Heart right ventricle (tissue), 16 donors: ENCODE data around the gene LRMDA. TPM values are rescaled to one million over a fixed set of nuclear protein-coding genes. Genes with fewer than 3 reads are reported as not detected.

Source experiments
- ATAC-seq, 8 donors: fragments of 200-7000 bp; cut with Tn5 transposase; one replicate each; pipeline ENCODE4 v1.9.1; 2020; ENCODE audit warnings: mild to moderate bottlenecking in 8 of 8, moderate library complexity in 8 of 8, moderate number of reproducible peaks in 1 of 8
- DNase-seq, 2 donors: peaks; one replicate each; pipeline ENCODE4 v3.0.0-alpha.2; 2020
- H3K27ac ChIP-seq, 10 donors: fragments of 200-600 bp; sonication (generic) in 2 of 10; one replicate each; pipeline versions ENCODE4 v1.5.0 to v1.8.0; 2020 to 2022; ENCODE audit warnings: mild to moderate bottlenecking in 3 of 10
- H3K27me3 ChIP-seq, 7 donors: fragments of 200-600 bp; one replicate each; pipeline ENCODE4 v1.8.0; 2021 to 2022; ENCODE audit warnings: mild to moderate bottlenecking in 2 of 7
- H3K36me3 ChIP-seq, 9 donors: fragments of 200-600 bp; sonication (generic) in 1 of 9; one replicate each; pipeline versions ENCODE4 v1.5.0 to v1.8.0; 2020 to 2022; ENCODE audit warnings: mild to moderate bottlenecking in 2 of 9
- H3K4me1 ChIP-seq, 9 donors: fragments of 200-600 bp; sonication (generic) in 1 of 9; one replicate each; pipeline versions ENCODE4 v1.5.0 to v1.8.0; 2020 to 2022; ENCODE audit warnings: mild to moderate bottlenecking in 4 of 9
- H3K4me3 ChIP-seq, 10 donors: fragments of 200-600 bp; sonication (generic) in 2 of 10; one replicate each; pipeline versions ENCODE4 v1.5.0 to v1.8.0; 2020 to 2022; ENCODE audit warnings: mild to moderate bottlenecking in 7 of 10, moderate library complexity in 2 of 10
- H3K9me3 ChIP-seq, 11 donors: fragments of 200-600 bp in 10 of 11; sonication (generic) in 2 of 11; one replicate each; pipeline versions ENCODE4 v1.5.0 to v1.8.0; 2013 to 2022; ENCODE audit warnings: mild to moderate bottlenecking in 2 of 11, control low read depth in 1 of 11, moderate library complexity in 1 of 11
- WGBS, 2 donors: extraction: QIAGEN DNeasy Blood & Tissue Kit; methylation state at CpG; one replicate each; pipeline ENCODE4 v1.1.7; 2013; ENCODE audit warnings: inconsistent platforms in 1 of 2; 5-methylcytosine and 5-hydroxymethylcytosine counted together
- intact Hi-C, 10 donors: fragments of 100-400 bp; cut with DNase I; formaldehyde crosslinking; loops; one replicate each; pipeline versions ENCODE4 v1.11.1 to v1.14.2; 2022
- polyA plus RNA-seq, 2 donors: library from polyadenylated mRNA; stranded (reverse); fragments of 200-250 nt; gene quantifications; one replicate each; pipeline ENCODE4 v1.2.3, GENCODE V29; 2013
- total RNA-seq, 10 donors: library from RNA; stranded (reverse); fragmentation: NEBNext Ultra II Directional in 3 of 10; extraction: Animal tissue kit (Norgen Biotek cat#: 25700) in 3 of 10; gene quantifications; one replicate each; pipeline versions ENCODE4 v1.2.1 to v1.2.4, GENCODE V29; 2021 to 2023
- TF ChIP-seq, protein P1 (sequence below), 9 donors: fragments of 200-600 bp; sonication (generic) in 2 of 9; IDR thresholded peaks; one replicate each; pipeline versions ENCODE4 v1.5.0 to v1.8.0; 2021 to 2022; ENCODE audit warnings: antibody characterized with exemption in 9 of 9, mild to moderate bottlenecking in 5 of 9, moderate library complexity in 1 of 9
- donor health status: Arrhythmogenic right ventricular cardiomyopathy.
- donor health status: ischemic (EF 13 %, LVEDD 7.1; RV severe dilation, severe dysfunction).
- donor health status: healthy with polysubstance abuse.
- donor health status: DM: no; HTN: yes; CAD: no.
- donor health status: DM: no; HTN: no; CAD: no.
- donor health status: ischemic (EF 25% LVEDD 6.9; RV normal size, moderate dysfunction).
- donor health status: ischemic (EF 25% LVEDD 5.7; RV mildly dilated, moderate dysfunction).
- donor health status: healthy.
- donor health status: DM: yes; HTN: yes; CAD: no.
- donor health status: Ischemic cardiomyopathy.
- donor health status: ischemic (EF 35%, LVEDD 5.7; RV mildly dilated, moderate dysfunction).
- donor health status: nonischemic (EF 11% LVEDD 7.7; RV severe dilation, severe dysfunction).
- donor health status: DM: yes; HTN: yes; CAD: no.
- donor health status: PGD.
- donor health status: ischemic (EF 29% LVEDD 5.4; RV normal size, mild dysfunction).
- donor health status: nonischemic (EF 23%, LVEDD 6.1; RV moderate dilation, normal function).

Gene LRMDA
- total and polyA plus RNA-seq, 12 donors: 4.0 to 59.8 (median 12.7) TPM

DNA sequence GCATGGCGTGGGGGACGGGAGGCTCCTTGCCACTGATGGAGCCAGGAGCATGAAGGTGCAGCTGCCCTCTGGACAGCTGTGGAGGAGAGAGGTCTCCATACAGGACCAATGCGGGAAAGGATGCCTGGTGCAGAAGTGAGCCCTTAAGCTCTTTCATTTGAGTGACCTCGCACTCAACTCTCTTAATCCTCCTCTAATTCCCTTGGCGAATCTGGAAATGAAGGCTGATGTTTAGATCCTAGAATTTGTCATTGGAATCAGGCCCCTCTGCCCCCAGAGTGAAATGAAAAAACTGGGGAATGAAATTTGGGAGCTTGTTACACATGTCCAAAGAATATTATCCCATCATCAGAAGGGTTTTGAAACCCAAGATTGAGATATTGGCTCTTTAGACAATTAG lies 639.5 kb downstream of the LRMDA start:
- Histone ChIP-seq H3K4me1 (no peaks in the 10 kb centered on the region), H3K36me3 (no peaks in the 10 kb centered on the region), H3K9me3 (peaks cover 0 to 10% (median 0%) of the 10 kb centered on the region in 11 donors), H3K27me3 (no peaks in the 10 kb centered on the region), H3K27ac (no peak overlapping the region), H3K4me3 (no peak overlapping the region)
- intact Hi-C loops: no loop called here
- TF ChIP-seq, protein P1, sequence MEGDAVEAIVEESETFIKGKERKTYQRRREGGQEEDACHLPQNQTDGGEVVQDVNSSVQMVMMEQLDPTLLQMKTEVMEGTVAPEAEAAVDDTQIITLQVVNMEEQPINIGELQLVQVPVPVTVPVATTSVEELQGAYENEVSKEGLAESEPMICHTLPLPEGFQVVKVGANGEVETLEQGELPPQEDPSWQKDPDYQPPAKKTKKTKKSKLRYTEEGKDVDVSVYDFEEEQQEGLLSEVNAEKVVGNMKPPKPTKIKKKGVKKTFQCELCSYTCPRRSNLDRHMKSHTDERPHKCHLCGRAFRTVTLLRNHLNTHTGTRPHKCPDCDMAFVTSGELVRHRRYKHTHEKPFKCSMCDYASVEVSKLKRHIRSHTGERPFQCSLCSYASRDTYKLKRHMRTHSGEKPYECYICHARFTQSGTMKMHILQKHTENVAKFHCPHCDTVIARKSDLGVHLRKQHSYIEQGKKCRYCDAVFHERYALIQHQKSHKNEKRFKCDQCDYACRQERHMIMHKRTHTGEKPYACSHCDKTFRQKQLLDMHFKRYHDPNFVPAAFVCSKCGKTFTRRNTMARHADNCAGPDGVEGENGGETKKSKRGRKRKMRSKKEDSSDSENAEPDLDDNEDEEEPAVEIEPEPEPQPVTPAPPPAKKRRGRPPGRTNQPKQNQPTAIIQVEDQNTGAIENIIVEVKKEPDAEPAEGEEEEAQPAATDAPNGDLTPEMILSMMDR (IDR thresholded peaks at IDR 0.05): no peak
- no peak for ATAC-seq
- 96 to 97% methylated on average over 5 of the region's 5 CpGs for WGBS, 2 donors
- DNase-seq: no peak

DNA sequence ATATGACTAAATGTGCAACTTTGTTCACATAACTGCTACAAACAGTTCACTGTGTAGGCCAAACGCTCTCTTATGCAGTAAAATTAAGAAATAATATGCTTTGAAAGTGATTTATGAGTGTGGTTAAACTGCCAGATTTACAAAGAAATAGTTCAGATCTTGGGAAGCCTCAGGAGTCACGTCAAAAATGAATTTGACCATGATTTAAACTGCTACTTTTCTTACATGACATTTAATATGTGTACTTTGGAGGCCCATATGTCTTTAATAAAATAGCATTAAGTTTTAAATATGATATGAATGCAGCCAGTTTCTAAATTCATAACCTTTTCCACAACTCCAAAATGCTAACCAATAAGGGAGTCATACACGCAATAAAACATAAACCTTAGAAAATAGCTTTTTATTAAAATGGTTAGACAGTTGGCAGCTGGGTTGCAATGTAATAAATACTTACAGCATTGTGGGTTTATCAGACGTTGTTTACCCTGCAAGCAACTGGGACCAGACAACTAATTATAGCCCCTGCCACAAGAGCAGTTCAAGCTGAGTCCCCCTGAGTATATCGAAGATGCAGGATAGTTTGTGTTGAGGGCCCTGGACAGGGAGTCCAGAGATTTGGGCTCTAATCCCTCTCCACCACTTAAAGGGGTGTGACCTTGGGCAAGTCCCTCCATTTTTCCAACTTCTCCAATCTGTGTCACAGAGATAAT lies 640.4 kb downstream of the LRMDA start:
- Histone ChIP-seq H3K27me3 (no peaks in the 10 kb centered on the region), H3K9me3 (peaks cover 0 to 10% (median 0%) of the 10 kb centered on the region in 11 donors), H3K27ac (no peak overlapping the region), H3K4me3 (no peak overlapping the region), H3K4me1 (no peaks in the 10 kb centered on the region), H3K36me3 (no peaks in the 10 kb centered on the region)
- ATAC-seq: no peak
- intact Hi-C loops: no loop called here
- WGBS, 2 donors: 72 to 81% methylated on average over 5 of the region's 5 CpGs
- no peak for DNase-seq
- TF ChIP-seq, protein P1 (IDR thresholded peaks at IDR 0.05): no peak

DNA sequence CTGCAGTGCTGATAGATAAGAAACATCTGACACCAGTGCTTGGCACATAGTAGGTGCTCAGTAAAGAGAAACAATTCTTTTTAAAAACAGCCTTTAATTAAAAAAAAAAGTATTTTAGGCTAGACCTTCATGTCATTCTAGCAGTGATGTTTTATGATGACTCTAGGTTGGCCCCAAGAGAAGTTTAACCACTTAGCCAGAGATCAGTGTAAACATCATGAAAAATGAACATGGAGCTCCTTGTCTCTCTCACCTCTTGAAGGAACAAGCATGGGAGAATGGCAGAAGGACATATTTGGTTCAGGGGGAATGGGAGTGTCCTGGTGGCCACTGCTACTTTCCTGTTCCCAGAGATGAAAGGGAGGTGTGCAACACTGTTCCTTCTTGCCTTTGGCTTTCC lies 641.0 kb downstream of the LRMDA start:
- intact Hi-C loops: no loop called here
- H3K27ac ChIP-seq: no peak overlapping the region
- ATAC-seq (no peak), DNase-seq (no peak)
- H3K36me3 ChIP-seq: no peaks in the 10 kb centered on the region
- peaks cover 0 to 7% (median 0%) of the 10 kb centered on the region in 11 donors for H3K9me3 ChIP-seq
- H3K27me3 ChIP-seq: no peaks in the 10 kb centered on the region
- no peak overlapping the region for H3K4me3 ChIP-seq
- no peaks in the 10 kb centered on the region for H3K4me1 ChIP-seq
- TF ChIP-seq, protein P1 (IDR thresholded peaks at IDR 0.05): no peak

DNA sequence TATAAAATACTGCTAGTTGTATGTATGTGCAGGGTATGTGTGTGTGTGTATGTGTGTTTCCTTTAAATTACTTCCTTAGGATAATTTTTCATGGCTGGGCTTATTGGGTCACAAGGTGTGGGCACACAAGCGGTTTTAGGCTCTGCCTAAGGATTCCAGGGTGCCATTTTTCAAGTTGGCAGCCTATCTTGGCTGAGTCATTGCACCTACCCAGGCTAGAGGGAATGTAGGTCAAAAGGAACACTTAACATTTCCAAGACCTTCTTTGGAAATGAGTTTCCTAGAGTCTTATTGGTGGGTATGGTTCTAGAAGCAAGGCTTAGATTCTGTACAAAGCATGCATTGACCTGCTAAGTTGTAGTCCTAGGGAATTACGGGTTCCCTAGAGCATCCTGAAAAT lies 642.1 kb downstream of the LRMDA start:
- intact Hi-C loops: no loop called here
- no peak overlapping the region for H3K27ac ChIP-seq
- ATAC-seq: no peak
- no peaks in the 10 kb centered on the region for H3K36me3 ChIP-seq
- H3K4me3 ChIP-seq: no peak overlapping the region
- 97% methylated on average over 2 of the region's 2 CpGs for WGBS, 2 donors
- H3K27me3 ChIP-seq: no peaks in the 10 kb centered on the region
- no peak for DNase-seq
- TF ChIP-seq, protein P1 (IDR thresholded peaks at IDR 0.05): no peak
- H3K9me3 ChIP-seq: no peaks in the 10 kb centered on the region
- no peaks in the 10 kb centered on the region for H3K4me1 ChIP-seq
